Panc1 (cell line): ENCODE measurements around the gene IFNA2.
"Not testable (repeated sequence)": the region's sequence is repeated elsewhere in the genome, so short reads cannot be mapped to it uniquely, and the experiment has no call there.

Experiments used
- POLR2AphosphoS5 ChIP-seq: IDR thresholded peaks from 2 replicates; pipeline ENCODE4 v1.6.1; 2012; ENCODE audit warnings: mild to moderate bottlenecking, low read depth, low read length, moderate library complexity
- TF ChIP-seq, protein P1 (sequence below): fragments of 450-650 bp; IDR thresholded peaks from 2 replicates; pipeline ENCODE4 v1.5.1; 2017; ENCODE audit warnings: mild to moderate bottlenecking
- TF ChIP-seq, protein P2 (sequence below), 2 experiments: IDR thresholded peaks; 2 replicates each; pipeline ENCODE4 v1.6.1; 2011 to 2012; ENCODE audit warnings: low read depth in 2 of 2, control low read depth in 1 of 2, low read length in 1 of 2, mild to moderate bottlenecking in 1 of 2, moderate library complexity in 1 of 2; ENCODE audit not compliant: insufficient read depth in 1 of 2

DNA sequence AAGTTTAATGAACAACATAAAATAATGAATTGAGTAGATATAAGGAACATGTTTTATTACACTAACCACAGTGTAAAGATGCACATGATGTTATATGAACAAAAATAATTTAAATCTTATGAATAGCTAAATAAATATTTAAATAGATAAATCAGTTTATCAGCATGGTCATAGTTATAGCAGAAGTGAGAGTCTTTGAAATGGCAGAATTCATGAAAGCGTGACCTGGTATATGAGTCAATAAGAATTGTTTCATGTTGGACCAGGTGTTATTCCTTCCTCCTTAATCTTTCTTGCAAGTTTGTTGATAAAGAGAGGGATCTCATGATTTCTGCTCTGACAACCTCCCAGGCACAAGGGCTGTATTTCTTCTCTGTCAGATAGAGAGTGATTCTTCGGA lies 18.0 kb downstream of the IFNA2 start:
- TF ChIP-seq, protein P1, sequence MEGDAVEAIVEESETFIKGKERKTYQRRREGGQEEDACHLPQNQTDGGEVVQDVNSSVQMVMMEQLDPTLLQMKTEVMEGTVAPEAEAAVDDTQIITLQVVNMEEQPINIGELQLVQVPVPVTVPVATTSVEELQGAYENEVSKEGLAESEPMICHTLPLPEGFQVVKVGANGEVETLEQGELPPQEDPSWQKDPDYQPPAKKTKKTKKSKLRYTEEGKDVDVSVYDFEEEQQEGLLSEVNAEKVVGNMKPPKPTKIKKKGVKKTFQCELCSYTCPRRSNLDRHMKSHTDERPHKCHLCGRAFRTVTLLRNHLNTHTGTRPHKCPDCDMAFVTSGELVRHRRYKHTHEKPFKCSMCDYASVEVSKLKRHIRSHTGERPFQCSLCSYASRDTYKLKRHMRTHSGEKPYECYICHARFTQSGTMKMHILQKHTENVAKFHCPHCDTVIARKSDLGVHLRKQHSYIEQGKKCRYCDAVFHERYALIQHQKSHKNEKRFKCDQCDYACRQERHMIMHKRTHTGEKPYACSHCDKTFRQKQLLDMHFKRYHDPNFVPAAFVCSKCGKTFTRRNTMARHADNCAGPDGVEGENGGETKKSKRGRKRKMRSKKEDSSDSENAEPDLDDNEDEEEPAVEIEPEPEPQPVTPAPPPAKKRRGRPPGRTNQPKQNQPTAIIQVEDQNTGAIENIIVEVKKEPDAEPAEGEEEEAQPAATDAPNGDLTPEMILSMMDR: not testable (repeated sequence)
- not testable (repeated sequence) for TF ChIP-seq POLR2AphosphoS5
- TF ChIP-seq, protein P2, sequence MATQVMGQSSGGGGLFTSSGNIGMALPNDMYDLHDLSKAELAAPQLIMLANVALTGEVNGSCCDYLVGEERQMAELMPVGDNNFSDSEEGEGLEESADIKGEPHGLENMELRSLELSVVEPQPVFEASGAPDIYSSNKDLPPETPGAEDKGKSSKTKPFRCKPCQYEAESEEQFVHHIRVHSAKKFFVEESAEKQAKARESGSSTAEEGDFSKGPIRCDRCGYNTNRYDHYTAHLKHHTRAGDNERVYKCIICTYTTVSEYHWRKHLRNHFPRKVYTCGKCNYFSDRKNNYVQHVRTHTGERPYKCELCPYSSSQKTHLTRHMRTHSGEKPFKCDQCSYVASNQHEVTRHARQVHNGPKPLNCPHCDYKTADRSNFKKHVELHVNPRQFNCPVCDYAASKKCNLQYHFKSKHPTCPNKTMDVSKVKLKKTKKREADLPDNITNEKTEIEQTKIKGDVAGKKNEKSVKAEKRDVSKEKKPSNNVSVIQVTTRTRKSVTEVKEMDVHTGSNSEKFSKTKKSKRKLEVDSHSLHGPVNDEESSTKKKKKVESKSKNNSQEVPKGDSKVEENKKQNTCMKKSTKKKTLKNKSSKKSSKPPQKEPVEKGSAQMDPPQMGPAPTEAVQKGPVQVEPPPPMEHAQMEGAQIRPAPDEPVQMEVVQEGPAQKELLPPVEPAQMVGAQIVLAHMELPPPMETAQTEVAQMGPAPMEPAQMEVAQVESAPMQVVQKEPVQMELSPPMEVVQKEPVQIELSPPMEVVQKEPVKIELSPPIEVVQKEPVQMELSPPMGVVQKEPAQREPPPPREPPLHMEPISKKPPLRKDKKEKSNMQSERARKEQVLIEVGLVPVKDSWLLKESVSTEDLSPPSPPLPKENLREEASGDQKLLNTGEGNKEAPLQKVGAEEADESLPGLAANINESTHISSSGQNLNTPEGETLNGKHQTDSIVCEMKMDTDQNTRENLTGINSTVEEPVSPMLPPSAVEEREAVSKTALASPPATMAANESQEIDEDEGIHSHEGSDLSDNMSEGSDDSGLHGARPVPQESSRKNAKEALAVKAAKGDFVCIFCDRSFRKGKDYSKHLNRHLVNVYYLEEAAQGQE (IDR thresholded peaks at IDR 0.05; ENCODE audit: insufficient read depth in 1 of 2, low read depth in 2 of 2, low read length in 1 of 2): not testable (repeated sequence)
